HepG2 (cell line): ENCODE measurements around the gene ZNF485. TPM values are rescaled to one million over a fixed set of nuclear protein-coding genes. Genes with fewer than 3 reads are reported as not detected.
A peak's percentile ranks its signal among the peaks of the same experiment; 100 is the strongest.

Experiments used
- DR1 ChIP-seq: sonication (generic); formaldehyde crosslinking; IDR thresholded peaks from 2 replicates; pipeline ENCODE4 v1.8.0; 2021; ENCODE audit warnings: mild to moderate bottlenecking, missing genetic modification reagents, inconsistent platforms
- EEA1 ChIP-seq: sonication (generic); formaldehyde crosslinking; IDR thresholded peaks from 2 replicates; pipeline ENCODE4 v1.5.1; 2020; ENCODE audit warnings: mild to moderate bottlenecking, missing genetic modification reagents, borderline replicate concordance
- EED ChIP-seq: sonication (generic); formaldehyde crosslinking; IDR thresholded peaks from 2 replicates; pipeline ENCODE4 v1.5.0; 2020; ENCODE audit warnings: mild to moderate bottlenecking, missing genetic modification reagents
- ISL2 ChIP-seq: sonication (generic); formaldehyde crosslinking; IDR thresholded peaks from 2 replicates; pipeline ENCODE4 v1.5.0; 2020; ENCODE audit warnings: missing genetic modification reagents
- KDM5A ChIP-seq: fragments of 200-600 bp; sonication (generic); IDR thresholded peaks from 2 replicates; pipeline ENCODE4 v1.7.0; 2018; ENCODE audit warnings: antibody characterized with exemption, mild to moderate bottlenecking, low read length, borderline replicate concordance
- MIER2 ChIP-seq: IDR thresholded peaks from 2 replicates; pipeline ENCODE4 v1.6.1; 2016; ENCODE audit warnings: missing biosample characterization, missing genetic modification reagents
- MTF2 ChIP-seq: sonication (generic); formaldehyde crosslinking; IDR thresholded peaks from 2 replicates; pipeline ENCODE4 v1.5.0; 2020; ENCODE audit warnings: missing genetic modification reagents, borderline replicate concordance
- RORA ChIP-seq: sonication (generic); formaldehyde crosslinking; IDR thresholded peaks from 2 replicates; pipeline ENCODE4 v1.5.0; 2020; ENCODE audit warnings: mild to moderate bottlenecking, missing genetic modification reagents, moderate library complexity
- SCMH1 ChIP-seq: sonication (generic); formaldehyde crosslinking; IDR thresholded peaks from 2 replicates; pipeline ENCODE4 v1.9.0; 2021; ENCODE audit warnings: missing genetic modification reagents, mild to moderate bottlenecking, borderline replicate concordance
- TSC22D2 ChIP-seq: sonication (generic); formaldehyde crosslinking; IDR thresholded peaks from 2 replicates; pipeline ENCODE4 v1.5.1; 2020; ENCODE audit warnings: missing genetic modification reagents, mild to moderate bottlenecking, borderline replicate concordance
- ZNF343 ChIP-seq: sonication (generic); formaldehyde crosslinking; IDR thresholded peaks from 2 replicates; pipeline ENCODE4 v1.4.0; 2020; ENCODE audit warnings: mild to moderate bottlenecking, missing genetic modification reagents
- ZNF430 ChIP-seq: sonication (generic); formaldehyde crosslinking; IDR thresholded peaks from 2 replicates; pipeline ENCODE4 v1.9.0; 2021; ENCODE audit warnings: mild to moderate bottlenecking, missing genetic modification reagents
- ZNF562 ChIP-seq: sonication (generic); formaldehyde crosslinking; IDR thresholded peaks from 2 replicates; pipeline ENCODE4 v1.8.0; 2022; ENCODE audit warnings: missing genetic modification reagents, borderline replicate concordance
- ZNF777 ChIP-seq: sonication (generic); formaldehyde crosslinking; IDR thresholded peaks from 2 replicates; pipeline ENCODE4 v1.4.0; 2020; ENCODE audit warnings: missing genetic modification reagents
- ZNF839 ChIP-seq: sonication (generic); formaldehyde crosslinking; IDR thresholded peaks from 2 replicates; pipeline ENCODE4 v1.4.0; 2020; ENCODE audit warnings: missing genetic modification reagents, mild to moderate bottlenecking, borderline replicate concordance
- polyA plus RNA-seq, 8 experiments: library from polyadenylated mRNA; depleted of rRNA in 3 of 8; stranded (reverse) in 7 of 8; unstranded in 1 of 8; fragments of >200 nt; fragmentation: Illumina TruSeq in 4 of 8; extraction: Trizol in 4 of 8; gene quantifications; 2 replicates each; pipeline versions ENCODE4 v1.2.1 to v1.2.3, GENCODE V29; 2011 to 2016; ENCODE audit warnings: low read depth in 4 of 8, missing spikeins in 1 of 8, mixed read lengths in 1 of 8; ENCODE audit not compliant: insufficient read depth in 1 of 8
- total RNA-seq, 5 experiments: library from RNA; depleted of rRNA; stranded (reverse); fragments of >200 nt; fragmentation: Illumina TruSeq; extraction: Trizol; gene quantifications; 2 replicates each; pipeline ENCODE4 v1.2.3, GENCODE V29; 2016; ENCODE audit warnings: low read depth in 1 of 5
- TF ChIP-seq, protein P1 (sequence below): sonication (generic); formaldehyde crosslinking; IDR thresholded peaks from 2 replicates; pipeline ENCODE4 v1.4.0; 2020; ENCODE audit warnings: mild to moderate bottlenecking, low read depth, missing genetic modification reagents
- TF ChIP-seq, protein P2 (sequence below): sonication (generic); formaldehyde crosslinking; IDR thresholded peaks from 2 replicates; pipeline ENCODE4 v1.8.1; 2023; ENCODE audit warnings: mild to moderate bottlenecking, missing genetic modification reagents, borderline replicate concordance
- TF ChIP-seq, protein P3 (sequence below), 2 experiments: IDR thresholded peaks; 2 replicates each; pipeline ENCODE4 v1.6.1; 2011 to 2012; ENCODE audit warnings: low read length in 2 of 2, borderline replicate concordance in 1 of 2, low read depth in 1 of 2, mild to moderate bottlenecking in 1 of 2, moderate library complexity in 1 of 2
- TF ChIP-seq, protein P4 (sequence below): sonication (generic); IDR thresholded peaks from 2 replicates; pipeline ENCODE4 v1.6.1; 2016; ENCODE audit warnings: low read depth, borderline replicate concordance
- TF ChIP-seq, protein P5 (sequence below): sonication (generic); formaldehyde crosslinking; IDR thresholded peaks from 2 replicates; pipeline ENCODE4 v1.4.0; 2020; ENCODE audit warnings: mild to moderate bottlenecking, low read depth, missing genetic modification reagents
- TF ChIP-seq, protein P6 (sequence below): IDR thresholded peaks from 2 replicates; pipeline ENCODE4 v1.6.1; 2016; ENCODE audit warnings: control low read depth

The ZNF485 gene
- total and polyA plus RNA-seq, 2 of the 13 experiments (the other 11 are each of a cell fraction or from before 2014, with no cell fraction given): 1.4 to 3.3 TPM

DNA sequence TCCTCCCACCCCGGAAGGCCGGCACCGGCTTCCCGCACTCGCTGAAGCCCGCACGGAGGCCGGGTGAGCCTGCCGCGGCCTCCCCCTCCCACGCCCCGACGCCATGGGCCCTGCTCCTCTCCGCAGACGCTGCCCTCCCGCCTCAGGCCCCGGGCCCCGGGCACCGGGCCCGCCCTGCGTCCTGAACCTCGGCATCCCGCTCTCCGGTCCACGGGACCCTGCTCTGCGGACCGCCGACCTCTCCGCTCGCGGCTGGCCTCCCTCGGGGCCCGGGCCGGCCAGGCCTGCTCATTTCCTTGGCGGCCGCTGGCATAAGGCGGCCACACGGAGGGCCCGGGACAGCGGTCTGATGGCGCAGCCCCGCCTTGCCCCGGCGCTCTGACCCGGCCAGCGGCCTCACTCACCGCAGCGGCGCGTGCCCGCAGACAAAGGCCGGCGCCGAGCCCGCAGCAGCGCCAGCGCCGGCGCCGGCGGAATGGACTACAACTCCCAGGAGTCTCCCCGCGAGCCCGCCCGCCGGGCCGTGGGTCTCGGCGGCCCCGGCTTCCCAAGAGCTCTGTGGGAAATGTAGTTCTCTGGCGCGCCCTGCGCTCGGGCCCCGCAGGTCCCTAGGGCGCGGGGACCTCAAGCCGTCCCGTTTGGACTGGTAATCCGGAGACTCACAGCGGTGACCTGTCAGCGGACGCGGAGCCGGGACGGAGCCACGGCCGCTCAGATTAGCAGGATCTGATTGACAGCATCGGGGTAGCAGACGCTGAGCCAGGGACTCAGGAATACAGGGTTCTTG is 42.4 kb downstream of the ZNF485 start, which contains the start of gene ZNF32 (continued):
- TF ChIP-seq ZNF430 (CRISPR knock-in tag) (0 out of 2 replicates have a peak, but pooled peaks have one; percentile 39), ZNF343 (CRISPR knock-in tag) (no peak), ZNF839 (CRISPR knock-in tag) (no peak), DR1 (no peak), KDM5A (no peak), MTF2 (CRISPR knock-in tag) (peak; percentile 50; the same call in 1 of the 2 replicates), SCMH1 (CRISPR knock-in tag) (no peak), RORA (CRISPR knock-in tag) (no peak), MIER2 (CRISPR knock-in tag) (no peak), TSC22D2 (no peak), ZNF777 (CRISPR knock-in tag) (peak; percentile 81), EED (no peak), EEA1 (CRISPR knock-in tag) (peak; percentile 82; the same call in 1 of the 2 replicates), ZNF562 (CRISPR knock-in tag) (no peak), ISL2 (no peak)
- TF ChIP-seq, protein P1, sequence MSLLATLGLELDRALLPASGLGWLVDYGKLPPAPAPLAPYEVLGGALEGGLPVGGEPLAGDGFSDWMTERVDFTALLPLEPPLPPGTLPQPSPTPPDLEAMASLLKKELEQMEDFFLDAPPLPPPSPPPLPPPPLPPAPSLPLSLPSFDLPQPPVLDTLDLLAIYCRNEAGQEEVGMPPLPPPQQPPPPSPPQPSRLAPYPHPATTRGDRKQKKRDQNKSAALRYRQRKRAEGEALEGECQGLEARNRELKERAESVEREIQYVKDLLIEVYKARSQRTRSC (CRISPR knock-in tag): no peak
- TF ChIP-seq, protein P2, sequence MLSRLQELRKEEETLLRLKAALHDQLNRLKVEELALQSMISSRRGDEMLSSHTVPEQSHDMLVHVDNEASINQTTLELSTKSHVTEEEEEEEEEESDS (CRISPR knock-in tag): no peak
- TF ChIP-seq, protein P3, sequence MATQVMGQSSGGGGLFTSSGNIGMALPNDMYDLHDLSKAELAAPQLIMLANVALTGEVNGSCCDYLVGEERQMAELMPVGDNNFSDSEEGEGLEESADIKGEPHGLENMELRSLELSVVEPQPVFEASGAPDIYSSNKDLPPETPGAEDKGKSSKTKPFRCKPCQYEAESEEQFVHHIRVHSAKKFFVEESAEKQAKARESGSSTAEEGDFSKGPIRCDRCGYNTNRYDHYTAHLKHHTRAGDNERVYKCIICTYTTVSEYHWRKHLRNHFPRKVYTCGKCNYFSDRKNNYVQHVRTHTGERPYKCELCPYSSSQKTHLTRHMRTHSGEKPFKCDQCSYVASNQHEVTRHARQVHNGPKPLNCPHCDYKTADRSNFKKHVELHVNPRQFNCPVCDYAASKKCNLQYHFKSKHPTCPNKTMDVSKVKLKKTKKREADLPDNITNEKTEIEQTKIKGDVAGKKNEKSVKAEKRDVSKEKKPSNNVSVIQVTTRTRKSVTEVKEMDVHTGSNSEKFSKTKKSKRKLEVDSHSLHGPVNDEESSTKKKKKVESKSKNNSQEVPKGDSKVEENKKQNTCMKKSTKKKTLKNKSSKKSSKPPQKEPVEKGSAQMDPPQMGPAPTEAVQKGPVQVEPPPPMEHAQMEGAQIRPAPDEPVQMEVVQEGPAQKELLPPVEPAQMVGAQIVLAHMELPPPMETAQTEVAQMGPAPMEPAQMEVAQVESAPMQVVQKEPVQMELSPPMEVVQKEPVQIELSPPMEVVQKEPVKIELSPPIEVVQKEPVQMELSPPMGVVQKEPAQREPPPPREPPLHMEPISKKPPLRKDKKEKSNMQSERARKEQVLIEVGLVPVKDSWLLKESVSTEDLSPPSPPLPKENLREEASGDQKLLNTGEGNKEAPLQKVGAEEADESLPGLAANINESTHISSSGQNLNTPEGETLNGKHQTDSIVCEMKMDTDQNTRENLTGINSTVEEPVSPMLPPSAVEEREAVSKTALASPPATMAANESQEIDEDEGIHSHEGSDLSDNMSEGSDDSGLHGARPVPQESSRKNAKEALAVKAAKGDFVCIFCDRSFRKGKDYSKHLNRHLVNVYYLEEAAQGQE (IDR thresholded peaks at IDR 0.05; ENCODE audit: borderline replicate concordance in 1 of 2, low read depth in 1 of 2, low read length in 2 of 2): no peak
- TF ChIP-seq, protein P4, sequence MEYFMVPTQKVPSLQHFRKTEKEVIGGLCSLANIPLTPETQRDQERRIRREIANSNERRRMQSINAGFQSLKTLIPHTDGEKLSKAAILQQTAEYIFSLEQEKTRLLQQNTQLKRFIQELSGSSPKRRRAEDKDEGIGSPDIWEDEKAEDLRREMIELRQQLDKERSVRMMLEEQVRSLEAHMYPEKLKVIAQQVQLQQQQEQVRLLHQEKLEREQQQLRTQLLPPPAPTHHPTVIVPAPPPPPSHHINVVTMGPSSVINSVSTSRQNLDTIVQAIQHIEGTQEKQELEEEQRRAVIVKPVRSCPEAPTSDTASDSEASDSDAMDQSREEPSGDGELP: peak; percentile 14; the same call in 1 of the 2 replicates
- TF ChIP-seq, protein P5, sequence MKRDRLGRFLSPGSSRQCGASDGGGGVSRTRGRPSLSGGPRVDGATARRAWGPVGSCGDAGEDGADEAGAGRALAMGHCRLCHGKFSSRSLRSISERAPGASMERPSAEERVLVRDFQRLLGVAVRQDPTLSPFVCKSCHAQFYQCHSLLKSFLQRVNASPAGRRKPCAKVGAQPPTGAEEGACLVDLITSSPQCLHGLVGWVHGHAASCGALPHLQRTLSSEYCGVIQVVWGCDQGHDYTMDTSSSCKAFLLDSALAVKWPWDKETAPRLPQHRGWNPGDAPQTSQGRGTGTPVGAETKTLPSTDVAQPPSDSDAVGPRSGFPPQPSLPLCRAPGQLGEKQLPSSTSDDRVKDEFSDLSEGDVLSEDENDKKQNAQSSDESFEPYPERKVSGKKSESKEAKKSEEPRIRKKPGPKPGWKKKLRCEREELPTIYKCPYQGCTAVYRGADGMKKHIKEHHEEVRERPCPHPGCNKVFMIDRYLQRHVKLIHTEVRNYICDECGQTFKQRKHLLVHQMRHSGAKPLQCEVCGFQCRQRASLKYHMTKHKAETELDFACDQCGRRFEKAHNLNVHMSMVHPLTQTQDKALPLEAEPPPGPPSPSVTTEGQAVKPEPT (CRISPR knock-in tag): no peak
- TF ChIP-seq, protein P6, sequence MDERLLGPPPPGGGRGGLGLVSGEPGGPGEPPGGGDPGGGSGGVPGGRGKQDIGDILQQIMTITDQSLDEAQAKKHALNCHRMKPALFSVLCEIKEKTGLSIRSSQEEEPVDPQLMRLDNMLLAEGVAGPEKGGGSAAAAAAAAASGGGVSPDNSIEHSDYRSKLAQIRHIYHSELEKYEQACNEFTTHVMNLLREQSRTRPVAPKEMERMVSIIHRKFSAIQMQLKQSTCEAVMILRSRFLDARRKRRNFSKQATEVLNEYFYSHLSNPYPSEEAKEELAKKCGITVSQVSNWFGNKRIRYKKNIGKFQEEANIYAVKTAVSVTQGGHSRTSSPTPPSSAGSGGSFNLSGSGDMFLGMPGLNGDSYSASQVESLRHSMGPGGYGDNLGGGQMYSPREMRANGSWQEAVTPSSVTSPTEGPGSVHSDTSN: 0 out of 2 replicates have a peak, but pooled peaks have one; percentile 24
